Heart right ventricle (tissue), 16 donors: ENCODE results near the gene ZNF280A. TPM values are rescaled to one million over a fixed set of nuclear protein-coding genes. Genes with fewer than 3 reads are reported as not detected.
"Not testable (repeated sequence)": the region's sequence is repeated elsewhere in the genome, so short reads cannot be mapped to it uniquely, and the experiment has no call there.

ENCODE experiments used
- ATAC-seq, 8 donors: fragments of 200-7000 bp; cut with Tn5 transposase; one replicate each; pipeline ENCODE4 v1.9.1; 2020; ENCODE audit warnings: mild to moderate bottlenecking in 8 of 8, moderate library complexity in 8 of 8, moderate number of reproducible peaks in 1 of 8
- DNase-seq, 2 donors: peaks; one replicate each; pipeline ENCODE4 v3.0.0-alpha.2; 2020
- H3K27ac ChIP-seq, 10 donors: fragments of 200-600 bp; sonication (generic) in 2 of 10; one replicate each; pipeline versions ENCODE4 v1.5.0 to v1.8.0; 2020 to 2022; ENCODE audit warnings: mild to moderate bottlenecking in 3 of 10
- H3K27me3 ChIP-seq, 7 donors: fragments of 200-600 bp; one replicate each; pipeline ENCODE4 v1.8.0; 2021 to 2022; ENCODE audit warnings: mild to moderate bottlenecking in 2 of 7
- H3K36me3 ChIP-seq, 9 donors: fragments of 200-600 bp; sonication (generic) in 1 of 9; one replicate each; pipeline versions ENCODE4 v1.5.0 to v1.8.0; 2020 to 2022; ENCODE audit warnings: mild to moderate bottlenecking in 2 of 9
- H3K4me1 ChIP-seq, 9 donors: fragments of 200-600 bp; sonication (generic) in 1 of 9; one replicate each; pipeline versions ENCODE4 v1.5.0 to v1.8.0; 2020 to 2022; ENCODE audit warnings: mild to moderate bottlenecking in 4 of 9
- H3K4me3 ChIP-seq, 10 donors: fragments of 200-600 bp; sonication (generic) in 2 of 10; one replicate each; pipeline versions ENCODE4 v1.5.0 to v1.8.0; 2020 to 2022; ENCODE audit warnings: mild to moderate bottlenecking in 7 of 10, moderate library complexity in 2 of 10
- H3K9me3 ChIP-seq, 11 donors: fragments of 200-600 bp in 10 of 11; sonication (generic) in 2 of 11; one replicate each; pipeline versions ENCODE4 v1.5.0 to v1.8.0; 2013 to 2022; ENCODE audit warnings: mild to moderate bottlenecking in 2 of 11, control low read depth in 1 of 11, moderate library complexity in 1 of 11
- WGBS, 2 donors: extraction: QIAGEN DNeasy Blood & Tissue Kit; methylation state at CpG; one replicate each; pipeline ENCODE4 v1.1.7; 2013; ENCODE audit warnings: inconsistent platforms in 1 of 2; 5-methylcytosine and 5-hydroxymethylcytosine counted together
- intact Hi-C, 10 donors: fragments of 100-400 bp; cut with DNase I; formaldehyde crosslinking; loops; one replicate each; pipeline versions ENCODE4 v1.11.1 to v1.14.2; 2022
- polyA plus RNA-seq, 2 donors: library from polyadenylated mRNA; stranded (reverse); fragments of 200-250 nt; gene quantifications; one replicate each; pipeline ENCODE4 v1.2.3, GENCODE V29; 2013
- total RNA-seq, 10 donors: library from RNA; stranded (reverse); fragmentation: NEBNext Ultra II Directional in 3 of 10; extraction: Animal tissue kit (Norgen Biotek cat#: 25700) in 3 of 10; gene quantifications; one replicate each; pipeline versions ENCODE4 v1.2.1 to v1.2.4, GENCODE V29; 2021 to 2023
- TF ChIP-seq, protein P1 (sequence below), 9 donors: fragments of 200-600 bp; sonication (generic) in 2 of 9; IDR thresholded peaks; one replicate each; pipeline versions ENCODE4 v1.5.0 to v1.8.0; 2021 to 2022; ENCODE audit warnings: antibody characterized with exemption in 9 of 9, mild to moderate bottlenecking in 5 of 9, moderate library complexity in 1 of 9
- donor health status: Arrhythmogenic right ventricular cardiomyopathy.
- donor health status: ischemic (EF 13 %, LVEDD 7.1; RV severe dilation, severe dysfunction).
- donor health status: healthy with polysubstance abuse.
- donor health status: DM: no; HTN: yes; CAD: no.
- donor health status: DM: no; HTN: no; CAD: no.
- donor health status: ischemic (EF 25% LVEDD 6.9; RV normal size, moderate dysfunction).
- donor health status: ischemic (EF 25% LVEDD 5.7; RV mildly dilated, moderate dysfunction).
- donor health status: healthy.
- donor health status: DM: yes; HTN: yes; CAD: no.
- donor health status: Ischemic cardiomyopathy.
- donor health status: ischemic (EF 35%, LVEDD 5.7; RV mildly dilated, moderate dysfunction).
- donor health status: nonischemic (EF 11% LVEDD 7.7; RV severe dilation, severe dysfunction).
- donor health status: DM: yes; HTN: yes; CAD: no.
- donor health status: PGD.
- donor health status: ischemic (EF 29% LVEDD 5.4; RV normal size, mild dysfunction).
- donor health status: nonischemic (EF 23%, LVEDD 6.1; RV moderate dilation, normal function).

The ZNF280A gene
- total and polyA plus RNA-seq, 12 donors: not detected

DNA sequence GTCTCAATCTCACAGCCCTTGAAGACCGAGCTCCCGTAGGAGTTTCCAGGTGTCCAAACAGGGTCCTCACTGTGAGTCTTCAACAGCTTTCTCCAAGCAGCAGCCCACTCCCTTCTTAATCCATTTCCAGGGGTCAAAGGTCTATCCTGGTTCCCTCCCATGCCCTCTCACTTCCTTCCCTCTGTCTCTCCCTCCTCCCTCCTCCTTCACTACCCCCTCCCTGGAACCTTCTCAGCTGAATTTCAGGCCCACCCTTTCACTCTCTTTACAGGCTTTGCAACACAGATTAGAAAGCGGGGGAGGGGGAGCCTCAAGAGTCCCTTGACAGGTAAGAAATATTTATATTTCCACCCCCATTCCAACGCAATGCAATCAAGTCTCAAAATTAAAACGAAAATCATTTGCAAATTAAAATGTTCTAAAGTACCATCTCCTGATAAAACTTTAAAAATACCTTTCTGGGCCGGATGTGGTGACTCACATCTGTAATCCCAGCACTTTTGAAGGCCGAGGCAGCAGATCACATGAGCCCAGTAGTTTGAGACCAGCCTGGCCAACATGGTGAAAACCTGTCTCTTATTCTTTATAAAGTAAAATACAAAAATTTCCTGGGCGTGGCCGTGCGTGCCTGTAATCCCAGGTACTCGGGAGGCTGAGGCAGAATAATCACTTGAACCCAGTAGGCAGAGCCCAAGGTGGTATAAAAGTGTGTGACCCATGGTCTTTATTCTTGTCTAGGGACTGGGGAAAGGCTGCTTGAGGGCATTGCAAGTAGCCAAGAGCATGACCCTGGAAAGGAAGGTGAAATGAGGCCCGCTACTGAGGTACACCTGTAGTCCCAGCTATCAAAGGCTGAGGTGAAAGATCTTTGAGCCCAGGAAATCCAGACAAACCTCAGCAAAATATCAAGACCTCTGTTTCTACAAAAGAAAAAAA, 865 bp upstream of the ZNF280A start:
- intact Hi-C loops: no loop called here
- ATAC-seq: no peak
- TF ChIP-seq, protein P1, sequence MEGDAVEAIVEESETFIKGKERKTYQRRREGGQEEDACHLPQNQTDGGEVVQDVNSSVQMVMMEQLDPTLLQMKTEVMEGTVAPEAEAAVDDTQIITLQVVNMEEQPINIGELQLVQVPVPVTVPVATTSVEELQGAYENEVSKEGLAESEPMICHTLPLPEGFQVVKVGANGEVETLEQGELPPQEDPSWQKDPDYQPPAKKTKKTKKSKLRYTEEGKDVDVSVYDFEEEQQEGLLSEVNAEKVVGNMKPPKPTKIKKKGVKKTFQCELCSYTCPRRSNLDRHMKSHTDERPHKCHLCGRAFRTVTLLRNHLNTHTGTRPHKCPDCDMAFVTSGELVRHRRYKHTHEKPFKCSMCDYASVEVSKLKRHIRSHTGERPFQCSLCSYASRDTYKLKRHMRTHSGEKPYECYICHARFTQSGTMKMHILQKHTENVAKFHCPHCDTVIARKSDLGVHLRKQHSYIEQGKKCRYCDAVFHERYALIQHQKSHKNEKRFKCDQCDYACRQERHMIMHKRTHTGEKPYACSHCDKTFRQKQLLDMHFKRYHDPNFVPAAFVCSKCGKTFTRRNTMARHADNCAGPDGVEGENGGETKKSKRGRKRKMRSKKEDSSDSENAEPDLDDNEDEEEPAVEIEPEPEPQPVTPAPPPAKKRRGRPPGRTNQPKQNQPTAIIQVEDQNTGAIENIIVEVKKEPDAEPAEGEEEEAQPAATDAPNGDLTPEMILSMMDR (IDR thresholded peaks at IDR 0.05): no peak
- H3K27ac ChIP-seq: no peak overlapping the region
- no peak overlapping the region for H3K4me3 ChIP-seq
- H3K4me1 ChIP-seq: no peaks in the 10 kb centered on the region
- H3K27me3 ChIP-seq: peaks cover 0 to 54% (median 17%) of the 10 kb centered on the region in 7 donors
- WGBS, 2 donors: 75 to 83% methylated on average over 12 of the region's 12 CpGs
- H3K36me3 ChIP-seq: no peaks in the 10 kb centered on the region
- no peak for DNase-seq
- H3K9me3 ChIP-seq: no peaks in the 10 kb centered on the region

DNA sequence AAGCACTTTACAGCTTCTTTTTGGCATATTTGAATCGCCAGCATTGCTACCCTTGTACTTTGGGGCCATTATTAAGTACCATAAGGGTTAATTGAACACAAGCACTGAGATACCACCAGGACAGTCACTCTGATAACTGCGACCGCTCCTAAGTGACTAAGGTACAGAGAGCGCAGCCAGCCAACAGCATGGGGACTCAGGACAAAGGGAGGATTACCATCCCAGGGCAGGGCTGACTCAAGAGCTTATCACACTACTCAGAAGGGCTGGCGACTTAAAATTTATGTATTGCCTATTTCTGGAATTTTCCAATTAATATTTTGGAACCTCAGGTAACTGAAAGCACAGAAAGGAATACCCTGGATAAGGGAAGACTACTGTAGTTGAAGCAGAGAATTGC, 479 bp downstream of the ZNF280A start:
- Histone ChIP-seq H3K27ac (no peak overlapping the region), H3K27me3 (peaks cover 0 to 65% (median 27%) of the 10 kb centered on the region in 7 donors), H3K4me3 (no peak overlapping the region), H3K36me3 (no peaks in the 10 kb centered on the region), H3K4me1 (no peaks in the 10 kb centered on the region), H3K9me3 (no peaks in the 10 kb centered on the region)
- intact Hi-C loops: no loop called here
- 50 to 57% methylated on average over 5 of the region's 5 CpGs for WGBS, 2 donors
- DNase-seq (no peak), ATAC-seq (no peak)
- TF ChIP-seq, protein P1 (IDR thresholded peaks at IDR 0.05): no peak

DNA sequence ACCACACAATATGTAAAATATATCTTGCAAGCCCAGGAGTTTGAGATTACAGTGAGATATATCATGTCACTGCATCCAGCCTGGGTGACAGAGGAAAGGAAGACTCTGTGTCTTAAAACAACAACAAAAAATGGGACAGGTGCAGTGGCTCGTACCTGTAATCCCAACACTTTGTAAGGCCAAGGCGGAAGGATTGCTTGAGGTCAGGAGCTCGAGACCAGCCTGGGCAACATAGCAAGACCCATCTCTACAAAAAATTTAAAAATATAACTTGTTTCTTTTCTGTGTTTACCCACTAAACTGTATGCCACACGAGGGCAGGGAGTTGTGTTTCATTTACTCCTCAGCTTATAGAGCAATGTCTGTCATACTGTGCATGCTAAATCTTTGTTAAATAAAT, 3.1 kb downstream of the ZNF280A start:
- peaks cover 0 to 54% (median 35%) of the 10 kb centered on the region in 7 donors for H3K27me3 ChIP-seq

DNA sequence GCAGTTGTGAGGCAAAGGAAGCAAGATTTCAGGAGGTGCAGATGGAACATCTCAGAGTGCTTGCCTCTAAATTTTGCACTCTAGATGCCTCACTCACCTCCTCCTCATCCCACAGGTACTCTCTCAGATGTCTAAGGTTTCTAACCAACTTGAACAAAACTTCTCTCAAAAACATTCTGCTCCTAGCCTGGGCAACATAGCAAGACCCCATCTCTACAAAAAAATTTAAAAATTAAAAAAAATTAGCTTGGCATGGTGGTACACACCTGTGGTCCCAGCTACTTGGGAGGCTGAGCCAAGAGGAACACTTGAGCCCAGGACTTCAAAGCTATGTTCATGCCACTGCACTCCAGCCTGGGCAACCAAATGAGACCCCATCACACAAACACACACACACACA, 4.2 kb downstream of the ZNF280A start:
- DNase-seq: no peak
- no peaks in the 10 kb centered on the region for H3K36me3 ChIP-seq
- H3K27me3 ChIP-seq: peaks cover 0 to 61% (median 35%) of the 10 kb centered on the region in 7 donors
- H3K9me3 ChIP-seq: peaks cover 0 to 4% (median 0%) of the 10 kb centered on the region in 11 donors
- no peak overlapping the region for H3K27ac ChIP-seq
- TF ChIP-seq, protein P1 (IDR thresholded peaks at IDR 0.05): no peak
- intact Hi-C loops: no loop called here
- no peaks in the 10 kb centered on the region for H3K4me1 ChIP-seq
- no peak overlapping the region for H3K4me3 ChIP-seq
- no peak for ATAC-seq

More for the DNA sequence above, 3.1 kb downstream of the ZNF280A start:
- Histone ChIP-seq H3K36me3 (no peaks in the 10 kb centered on the region), H3K4me3 (no peak overlapping the region), H3K4me1 (no peaks in the 10 kb centered on the region), H3K27ac (no peak overlapping the region), H3K9me3 (no peaks in the 10 kb centered on the region)
- TF ChIP-seq, protein P1 (IDR thresholded peaks at IDR 0.05): no peak
- intact Hi-C loops: no loop called here
- DNase-seq: no peak
- ATAC-seq: no peak
- WGBS, 2 donors: 61 to 68% methylated on average over 4 of the region's 4 CpGs

DNA sequence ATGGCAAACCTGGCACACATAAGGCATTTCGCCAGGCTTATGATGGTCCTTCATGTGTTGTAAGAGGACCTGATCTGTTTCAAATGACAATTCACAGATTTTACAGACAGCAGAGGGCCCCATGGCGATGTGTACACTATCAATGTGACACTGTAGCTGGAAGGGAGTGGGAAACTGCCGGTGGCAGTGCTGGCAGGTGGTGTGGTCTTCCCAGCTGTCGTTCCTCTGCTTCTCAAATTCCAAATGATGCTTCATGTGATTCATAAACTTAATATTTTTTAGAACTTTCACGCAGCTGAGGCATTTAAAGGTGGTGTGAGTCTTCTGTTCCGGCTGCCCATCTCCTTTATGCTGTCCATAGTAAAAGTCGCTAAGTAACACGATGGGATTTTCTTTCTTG, 5.6 kb downstream of the ZNF280A start:
- peaks cover 0 to 19% (median 9%) of the 10 kb centered on the region in 11 donors for H3K9me3 ChIP-seq
- peaks cover 0 to 52% (median 35%) of the 10 kb centered on the region in 7 donors for H3K27me3 ChIP-seq
- WGBS, 2 donors: 63 to 66% methylated on average over 8 of the region's 8 CpGs
- H3K36me3 ChIP-seq, H3K27ac ChIP-seq, H3K4me3 ChIP-seq, DNase-seq, ATAC-seq, H3K4me1 ChIP-seq, intact Hi-C loops: not testable (repeated sequence)
